Hematopoietic multipotent progenitor cell (in vitro differentiated cells): ENCODE measurements around the gene CASP1. TPM values are rescaled to one million over a fixed set of nuclear protein-coding genes. Genes with fewer than 3 reads are reported as not detected.

ENCODE experiments used
- DNase-seq, 3 donors: peaks; one replicate each; pipeline ENCODE4 v3.0.0-alpha.2; 2011 to 2015; ENCODE audit warnings: low read depth in 2 of 3, low spot score in 2 of 3
- total RNA-seq: library from RNA; depleted of rRNA; stranded (reverse); fragments of >200 nt; gene quantifications from one replicate; pipeline ENCODE4 v1.2.3, GENCODE V29; 2012

Gene CASP1
- total RNA-seq, 1 donor = 13.5 TPM

DNA sequence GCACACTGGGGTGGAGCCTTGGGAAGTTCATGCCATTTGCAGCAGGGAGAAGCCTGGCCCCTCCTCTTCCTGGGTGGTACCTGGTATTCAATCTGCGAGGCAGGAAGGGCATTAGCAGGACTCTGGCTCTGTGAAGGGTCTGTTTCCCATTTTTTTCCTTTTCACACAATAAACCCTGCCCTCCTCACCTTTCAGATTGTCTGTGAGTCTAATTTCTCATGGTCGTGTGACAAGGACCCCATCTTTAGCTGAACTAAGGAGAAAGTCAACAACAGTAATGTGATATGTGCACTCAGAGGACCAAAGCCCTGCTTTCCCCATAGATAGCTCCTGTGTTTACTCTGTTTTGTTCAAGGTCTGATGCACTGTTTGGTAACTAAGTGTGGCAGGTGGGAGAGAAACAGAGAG is 39.9 kb downstream of the CASP1 start:
- DNase-seq = no peak

DNA sequence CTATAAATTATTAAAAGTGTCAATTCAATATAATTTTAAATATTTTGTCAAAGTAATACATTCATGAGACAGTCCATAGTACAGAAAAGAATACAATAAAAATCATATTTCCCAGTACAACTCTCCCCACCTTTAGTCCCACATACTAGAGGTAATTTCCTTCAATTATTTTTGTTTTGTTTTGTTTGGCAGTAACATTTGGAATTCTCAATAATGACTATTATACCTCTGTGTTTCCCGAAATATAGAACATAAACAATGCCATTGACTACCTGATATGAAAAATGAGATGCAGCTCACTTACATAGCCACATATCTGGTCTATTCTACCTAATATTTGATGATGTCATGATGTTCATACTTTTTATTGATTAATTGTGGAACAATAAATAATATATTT is 42.2 kb downstream of the CASP1 start:
- DNase-seq = no peak

DNA sequence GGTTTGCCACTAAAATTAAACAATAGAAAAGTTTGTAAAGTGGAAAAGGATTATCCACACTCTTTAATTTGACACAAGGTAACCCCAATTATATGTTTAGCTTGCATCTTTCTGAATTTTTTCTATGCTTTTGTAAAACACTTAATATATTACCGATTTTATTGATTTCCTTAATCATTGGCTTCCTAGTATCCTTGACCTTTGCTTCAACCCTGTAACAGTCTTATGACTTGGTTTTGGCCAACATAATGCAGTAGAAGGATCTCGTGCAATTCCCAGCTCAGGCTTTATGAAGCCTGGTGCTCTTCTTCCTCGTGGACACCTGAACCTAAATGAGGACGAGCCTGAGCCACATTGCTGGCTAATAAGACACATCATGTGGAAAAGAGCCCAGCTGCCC is 43.0 kb downstream of the CASP1 start:
- no peak for DNase-seq

- no peak for DNase-seq
These were observed 50.1 kb downstream of the CASP1 start for GRCh38 chr11:104984808-104985207.

- DNase-seq = no peak
These were observed 55.1 kb downstream of the CASP1 start for GRCh38 chr11:104979839-104980238.

Other genes starting within 250 kb of the CASP1 start
- not detected for gene CASP12, start 136.7 kb downstream of the CASP1 start, total RNA-seq
- gene CASP4, start 66.6 kb downstream of the CASP1 start, total RNA-seq = 128 TPM
- 0.27 TPM for gene CASP5, start 12.0 kb downstream of the CASP1 start, total RNA-seq
- gene CARD16, start 10.2 kb upstream of the CASP1 start, total RNA-seq = 5.9 TPM
- gene CARD18, start 104.6 kb upstream of the CASP1 start, total RNA-seq = not detected